Measurements from ENCODE around the gene PIP4K2A.
"Not testable (repeated sequence)": the region's sequence is repeated elsewhere in the genome, so short reads cannot be mapped to it uniquely, and the experiment has no call there.

Gene PIP4K2A

GRCh38 chr10:22503315-22504088 lies 210.9 kb downstream of the PIP4K2A start:
- no peak for DNase-seq

- DNase-seq: no peak
These were observed 212.5 kb downstream of the PIP4K2A start for GRCh38 chr10:22501863-22502262.

DNA sequence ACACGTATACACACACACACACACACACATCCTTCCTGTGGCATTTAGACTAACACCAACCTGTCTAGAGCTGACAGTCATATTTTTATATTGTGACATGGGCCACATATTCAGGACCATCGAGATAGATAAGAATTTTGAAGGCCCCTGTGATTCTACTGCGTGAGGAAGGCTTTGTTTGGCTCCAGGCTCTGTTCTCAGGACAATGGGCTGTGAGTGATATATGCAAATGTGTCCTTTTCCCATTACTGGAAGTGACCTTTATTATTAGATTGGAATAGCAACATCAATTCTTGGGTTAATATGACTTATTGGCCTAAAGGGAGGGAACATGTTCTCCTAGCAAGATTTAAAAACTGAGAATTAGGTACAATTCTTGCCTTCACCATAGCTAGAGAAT lies 213.0 kb downstream of the PIP4K2A start:
- DNase-seq: no peak

- no peak for DNase-seq
These were observed 213.6 kb downstream of the PIP4K2A start for GRCh38 chr10:22500656-22501340.

- DNase-seq: not testable (repeated sequence)
These were observed 214.4 kb downstream of the PIP4K2A start for GRCh38 chr10:22499973-22500372.

GRCh38 chr10:22495396-22495795 lies 219.0 kb downstream of the PIP4K2A start:
- no peak for DNase-seq

GRCh38 chr10:22494007-22494406 lies 220.4 kb downstream of the PIP4K2A start:
- no peak for DNase-seq

DNA sequence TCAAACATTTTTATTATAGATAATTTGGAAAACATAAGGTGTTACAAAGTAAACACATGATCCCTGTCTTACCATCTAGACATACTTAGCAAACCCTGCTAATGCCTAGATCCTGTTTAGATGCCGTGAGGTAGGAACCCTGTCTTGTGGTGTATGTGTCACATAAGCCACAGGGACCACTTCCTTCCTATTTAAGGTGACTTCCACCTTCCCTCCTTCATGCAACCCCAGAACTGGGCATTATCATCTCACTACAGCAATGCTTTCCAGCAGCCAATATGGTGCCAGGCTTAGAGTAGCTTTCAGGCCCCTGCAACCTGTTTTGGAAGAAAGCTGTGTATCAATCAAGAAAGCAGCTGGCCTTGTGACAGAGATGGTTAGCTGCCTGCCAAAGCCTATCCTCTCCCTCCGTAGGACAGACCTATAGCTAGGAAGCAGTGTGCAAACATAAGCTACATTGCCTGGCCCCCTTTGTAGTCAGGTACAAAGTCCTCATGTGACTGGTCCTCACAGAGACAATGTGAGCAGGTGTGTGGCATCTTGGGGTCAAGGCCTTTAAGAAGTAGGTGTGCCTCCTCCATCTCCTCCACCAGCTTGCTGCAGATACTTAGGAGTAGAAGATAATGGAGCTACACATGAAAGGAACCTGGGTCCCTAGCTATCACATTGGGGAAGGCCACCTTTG lies 222.3 kb downstream of the PIP4K2A start:
- no peak for DNase-seq

GRCh38 chr10:22491480-22491879 lies 222.9 kb downstream of the PIP4K2A start:
- no peak for DNase-seq

- no peak for DNase-seq
These were observed 224.4 kb downstream of the PIP4K2A start for GRCh38 chr10:22489975-22490374.

DNA sequence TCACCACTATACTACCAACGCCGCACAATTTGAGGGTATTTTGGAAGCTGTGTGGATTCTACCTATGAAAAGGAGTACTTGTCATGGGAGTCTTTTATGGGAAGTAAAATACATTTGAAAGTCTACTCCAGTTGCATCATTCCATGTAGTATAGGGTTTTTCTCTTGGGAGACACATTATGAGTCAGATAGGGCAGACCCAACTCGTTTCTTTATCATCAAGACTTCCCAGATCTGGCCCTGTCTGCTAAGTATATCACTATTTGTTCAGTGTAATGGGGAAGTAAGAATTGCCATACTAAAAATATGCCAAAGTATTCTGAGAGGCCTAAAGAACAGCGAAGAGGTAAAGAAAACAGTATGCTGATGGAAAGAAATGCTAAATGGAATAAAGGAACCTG lies 224.9 kb downstream of the PIP4K2A start:
- no peak for DNase-seq

DNA sequence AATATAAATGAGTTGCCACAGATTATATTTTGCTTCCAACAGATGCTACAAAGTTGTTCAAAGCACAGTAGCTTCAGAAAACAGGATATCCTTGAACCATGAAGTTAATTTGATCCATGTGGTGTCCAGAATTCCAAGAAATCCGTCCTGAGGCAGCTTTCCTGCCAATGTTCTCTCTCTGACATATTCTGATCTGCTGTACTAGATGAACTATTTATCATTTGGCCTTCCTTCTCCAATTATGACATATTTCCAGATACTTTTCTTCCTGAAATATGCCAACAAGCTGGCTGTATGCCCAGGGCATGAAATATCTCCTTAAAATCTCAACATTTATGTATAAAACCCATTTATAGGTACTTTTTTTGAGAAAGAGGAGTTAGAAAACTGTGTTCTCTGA lies 227.9 kb downstream of the PIP4K2A start:
- no peak for DNase-seq
